Measurements from ENCODE around the gene CKS2.

GRCh38 chr9:89342948-89343347, 32.0 kb downstream of the CKS2 start:
- no peak for TF ChIP-seq PKNOX1 (IDR thresholded peaks at IDR 0.05)
- no peak for TF ChIP-seq SP1 (IDR thresholded peaks at IDR 0.05)
- TF ChIP-seq ZNF384 (IDR thresholded peaks at IDR 0.05), result no peak
- no peak for TF ChIP-seq NFRKB (IDR thresholded peaks at IDR 0.05)
- no peak for TF ChIP-seq FOXK2 (IDR thresholded peaks at IDR 0.05)
- TF ChIP-seq CTBP1 (IDR thresholded peaks at IDR 0.05; ENCODE audit: borderline replicate concordance), result no peak
- TF ChIP-seq FOXA1 (IDR thresholded peaks at IDR 0.05), result no peak

All from HEK293T (cell line).